Thyroid gland (tissue), 4 donors: Measurements from ENCODE around the gene COG5. TPM values are rescaled to one million over a fixed set of nuclear protein-coding genes. Genes with fewer than 3 reads are reported as not detected.

Experiments used
- DNase-seq, 2 donors: peaks; one replicate each; pipeline ENCODE4 v3.0.0-alpha.2; 2019
- H3K27ac ChIP-seq, 3 donors: fragments of 200-600 bp; sonication (generic); 1 replicate in 2 of 3; 2 replicates in 1 of 3; pipeline ENCODE4 v1.5.1; 2016 to 2019; ENCODE audit warnings: mild to moderate bottlenecking in 1 of 3, moderate library complexity in 1 of 3
- H3K27me3 ChIP-seq: fragments of 200-600 bp; sonication (generic); one replicate; pipeline ENCODE4 v1.5.1; 2019
- H3K36me3 ChIP-seq, 2 donors: fragments of 200-600 bp; sonication (generic); one replicate each; pipeline ENCODE4 v1.5.1; 2016 to 2019
- H3K4me1 ChIP-seq, 2 donors: fragments of 200-600 bp; sonication (generic); one replicate each; pipeline ENCODE4 v1.5.1; 2017 to 2019
- H3K4me3 ChIP-seq, 3 donors: fragments of 200-600 bp; sonication (generic); replicated peaks in 1 of 3; 1 replicate in 2 of 3; 2 replicates in 1 of 3; pipeline ENCODE4 v1.5.1; 2016; ENCODE audit warnings: mild to moderate bottlenecking in 1 of 3
- H3K9me3 ChIP-seq: fragments of 200-600 bp; sonication (generic); one replicate; pipeline ENCODE4 v1.5.1; 2017
- CTCF ChIP-seq, 6 experiments: fragments of 200-600 bp in 3 of 6; fragments of 450-650 bp in 3 of 6; sonication (generic) in 3 of 6; IDR thresholded peaks; one replicate each; pipeline ENCODE4 v1.5.1; 2016 to 2019; ENCODE audit warnings: antibody characterized with exemption in 6 of 6, mild to moderate bottlenecking in 2 of 6, inconsistent platforms in 1 of 6, moderate library complexity in 1 of 6
- POLR2A ChIP-seq, 2 donors: fragments of 450-650 bp; IDR thresholded peaks; one replicate each; pipeline ENCODE4 v1.6.1; 2017; ENCODE audit warnings: antibody characterized with exemption in 2 of 2, mild to moderate bottlenecking in 2 of 2, moderate library complexity in 1 of 2
- WGBS, 2 donors: methylation state at CpG; one replicate each; pipeline ENCODE4 v1.1.5; 2017; 5-methylcytosine and 5-hydroxymethylcytosine counted together
- intact Hi-C: fragments of 100-400 bp; cut with DNase I; formaldehyde crosslinking; loops from one replicate; pipeline ENCODE4 v1.15.1; 2023
- total RNA-seq, 4 donors: library from RNA; depleted of rRNA; stranded (reverse); fragments of >200 nt; gene quantifications; one replicate each; pipeline ENCODE4 v1.2.3, GENCODE V29; 2016

The COG5 gene
- total RNA-seq, 4 donors from 2014 or later: 108 to 268 (median 148) TPM

- intact Hi-C loops: no loop called here
- no peaks in the 10 kb centered on the region for H3K36me3 ChIP-seq
- no peaks in the 10 kb centered on the region for H3K4me1 ChIP-seq
- no peaks in the 10 kb centered on the region for H3K27me3 ChIP-seq
- 97% methylated on average over 1 of the region's 1 CpG for WGBS, 2 donors
- TF ChIP-seq CTCF (IDR thresholded peaks at IDR 0.05) (no peak), POLR2A (IDR thresholded peaks at IDR 0.05) (no peak)
- DNase-seq: no peak
- H3K4me3 ChIP-seq: no peak overlapping the region
- no peak overlapping the region for H3K27ac ChIP-seq
- H3K9me3 ChIP-seq: no peaks in the 10 kb centered on the region
These were observed 81.1 kb downstream of the COG5 start for GRCh38 chr7:107482571-107482970.

- intact Hi-C loops: no loop called here
- DNase-seq: no peak
- no peaks in the 10 kb centered on the region for H3K4me1 ChIP-seq
- H3K36me3 ChIP-seq: no peaks in the 10 kb centered on the region
- H3K27me3 ChIP-seq: no peaks in the 10 kb centered on the region
- WGBS, 2 donors: 95 to 96% methylated on average over 3 of the region's 3 CpGs
- H3K27ac ChIP-seq: no peak overlapping the region
- TF ChIP-seq CTCF (IDR thresholded peaks at IDR 0.05) (no peak), POLR2A (IDR thresholded peaks at IDR 0.05) (no peak)
- no peaks in the 10 kb centered on the region for H3K9me3 ChIP-seq
- H3K4me3 ChIP-seq: no peak overlapping the region
These were observed 82.8 kb downstream of the COG5 start for GRCh38 chr7:107480932-107481331.

- no peak for DNase-seq
- no peaks in the 10 kb centered on the region for H3K9me3 ChIP-seq
- no peaks in the 10 kb centered on the region for H3K36me3 ChIP-seq
- H3K27me3 ChIP-seq: no peaks in the 10 kb centered on the region
- H3K4me3 ChIP-seq: no peak overlapping the region
- no peaks in the 10 kb centered on the region for H3K4me1 ChIP-seq
- no peak for TF ChIP-seq POLR2A (IDR thresholded peaks at IDR 0.05)
- TF ChIP-seq CTCF (IDR thresholded peaks at IDR 0.05): no peak
- intact Hi-C loops: no loop called here
- WGBS, 2 donors: 88 to 97% methylated on average over 2 of the region's 2 CpGs
- no peak overlapping the region for H3K27ac ChIP-seq
These were observed 84.4 kb downstream of the COG5 start for GRCh38 chr7:107479303-107479702.

GRCh38 chr7:107474104-107474521, 89.6 kb downstream of the COG5 start:
- Histone ChIP-seq H3K36me3 (no peaks in the 10 kb centered on the region), H3K27me3 (no peaks in the 10 kb centered on the region), H3K4me3 (no peak overlapping the region), H3K9me3 (no peaks in the 10 kb centered on the region), H3K4me1 (no peaks in the 10 kb centered on the region), H3K27ac (no peak overlapping the region)
- WGBS, 2 donors: 88 to 89% methylated on average over 5 of the region's 5 CpGs
- TF ChIP-seq CTCF (IDR thresholded peaks at IDR 0.05) (no peak), POLR2A (IDR thresholded peaks at IDR 0.05) (no peak)
- no peak for DNase-seq
- intact Hi-C loops: no loop called here

- TF ChIP-seq CTCF (IDR thresholded peaks at IDR 0.05): no peak
- no peak for TF ChIP-seq POLR2A (IDR thresholded peaks at IDR 0.05)
- 71 to 84% methylated on average over 3 of the region's 3 CpGs for WGBS, 2 donors
- no peak for DNase-seq
- Histone ChIP-seq H3K9me3 (no peaks in the 10 kb centered on the region), H3K27me3 (no peaks in the 10 kb centered on the region), H3K27ac (no peak overlapping the region), H3K4me3 (no peak overlapping the region), H3K4me1 (no peaks in the 10 kb centered on the region), H3K36me3 (no peaks in the 10 kb centered on the region)
- intact Hi-C loops: no loop called here
These were observed 91.6 kb downstream of the COG5 start for GRCh38 chr7:107472116-107472515.
